Esophagus muscularis mucosa (tissue), 4 donors: ENCODE results near the gene APOC3. TPM values are rescaled to one million over a fixed set of nuclear protein-coding genes. Genes with fewer than 3 reads are reported as not detected.

Experiments
- DNase-seq: peaks from one replicate; pipeline ENCODE4 v3.0.0-alpha.2; 2017; ENCODE audit errors: extremely low spot score
- H3K27ac ChIP-seq, 4 donors: fragments of 200-600 bp; sonication (generic); replicated peaks in 1 of 4; 1 replicate in 3 of 4; 2 replicates in 1 of 4; pipeline ENCODE4 v1.5.1; 2016 to 2019; ENCODE audit warnings: mild to moderate bottlenecking in 1 of 4
- H3K27me3 ChIP-seq, 4 donors: fragments of 200-600 bp; sonication (generic); one replicate each; pipeline versions ENCODE4 v1.5.1 to v1.6.0; 2016 to 2019
- H3K36me3 ChIP-seq, 4 donors: fragments of 200-600 bp; sonication (generic); one replicate each; pipeline ENCODE4 v1.5.1; 2016 to 2019
- H3K4me1 ChIP-seq, 4 donors: fragments of 200-600 bp; sonication (generic); one replicate each; pipeline ENCODE4 v1.5.1; 2016 to 2019
- H3K4me3 ChIP-seq, 4 donors: fragments of 200-600 bp; sonication (generic); 1 replicate in 2 of 4; 2 replicates in 2 of 4; pipeline ENCODE4 v1.5.1; 2016 to 2019; ENCODE audit warnings: mild to moderate bottlenecking in 4 of 4, moderate library complexity in 1 of 4
- H3K9me3 ChIP-seq, 4 donors: fragments of 200-600 bp; sonication (generic); 1 replicate in 3 of 4; 2 replicates in 1 of 4; pipeline ENCODE4 v1.5.1; 2016 to 2019
- EP300 ChIP-seq: sonication (generic); formaldehyde crosslinking; IDR thresholded peaks from one replicate; pipeline ENCODE4 v1.6.1; 2017; ENCODE audit warnings: antibody characterized with exemption
- POLR2A ChIP-seq: fragments of 450-650 bp; IDR thresholded peaks from one replicate; pipeline ENCODE4 v1.6.1; 2017; ENCODE audit warnings: antibody characterized with exemption, moderate library complexity, mild to moderate bottlenecking, low read depth
- POLR2AphosphoS5 ChIP-seq, 2 donors: sonication (generic); formaldehyde crosslinking; IDR thresholded peaks; one replicate each; pipeline ENCODE4 v1.6.1; 2017; ENCODE audit warnings: antibody characterized with exemption in 2 of 2
- WGBS: methylation state at CpG from one replicate; pipeline ENCODE4 v1.1.5; 2018; 5-methylcytosine and 5-hydroxymethylcytosine counted together
- intact Hi-C: fragments of 100-400 bp; cut with DNase I; formaldehyde crosslinking; loops from one replicate; pipeline ENCODE4 v1.15.1; 2023
- total RNA-seq, 4 donors: library from RNA; depleted of rRNA; stranded (reverse); fragments of >200 nt; gene quantifications; one replicate each; pipeline versions ENCODE4 v1.1.0 to v1.2.1, GENCODE V29; 2016
- TF ChIP-seq, protein P1 (sequence below), 3 experiments: fragments of 200-600 bp in 2 of 3; fragments of 450-650 bp in 1 of 3; sonication (generic) in 2 of 3; IDR thresholded peaks; one replicate each; pipeline ENCODE4 v1.5.1; 2017 to 2019; ENCODE audit warnings: antibody characterized with exemption in 3 of 3, mild to moderate bottlenecking in 2 of 3, moderate library complexity in 1 of 3

APOC3 gene
- total RNA-seq, 4 donors from 2014 or later: not detected

DNA sequence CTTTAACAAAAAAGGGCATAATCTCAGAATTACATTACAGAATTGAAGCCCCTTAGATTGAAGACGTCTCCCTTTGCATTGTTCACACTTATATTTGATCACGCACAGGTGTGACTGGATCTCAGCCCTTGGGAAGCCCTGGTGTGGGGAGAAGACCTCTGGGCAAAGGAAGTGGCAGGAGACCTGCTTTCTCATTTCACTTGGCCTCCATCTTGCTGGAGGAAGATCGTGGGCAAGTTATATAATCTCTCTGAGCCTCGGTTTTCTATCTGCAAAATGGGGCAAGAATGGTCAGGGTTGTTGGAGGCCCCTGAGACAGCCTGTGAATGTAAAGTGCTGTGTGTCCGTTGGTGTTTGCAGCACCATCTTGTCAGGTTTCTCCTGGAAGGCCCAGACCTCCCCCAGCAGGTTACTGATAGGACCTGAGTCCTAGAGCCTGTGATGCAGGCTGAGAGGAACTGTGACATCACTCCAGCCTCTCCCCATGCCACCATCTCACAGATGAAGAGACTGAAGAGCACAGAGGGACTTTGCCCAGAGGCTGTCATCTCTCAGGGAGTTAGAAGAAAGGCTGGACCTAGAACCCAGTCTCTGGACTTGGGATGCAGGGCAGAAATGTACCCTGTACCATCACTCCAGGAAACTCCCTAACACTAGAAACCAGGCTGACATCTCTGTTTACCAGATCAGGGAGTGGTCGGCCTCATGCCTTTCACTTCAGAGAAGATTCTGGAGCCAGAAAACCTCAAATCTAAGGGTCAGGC, 8.8 kb downstream of the APOC3 start:
- peaks cover 5 to 9% (median 7%) of the 10 kb centered on the region in 4 donors for H3K36me3 ChIP-seq
- H3K4me3 ChIP-seq: no peak overlapping the region
- 94% methylated on average over 6 of the region's 6 CpGs for WGBS
- H3K27me3 ChIP-seq: no peaks in the 10 kb centered on the region
- no peak overlapping the region for H3K27ac ChIP-seq
- no peaks in the 10 kb centered on the region for H3K9me3 ChIP-seq
- no peak for DNase-seq
- peaks cover 27 to 46% (median 32%) of the 10 kb centered on the region in 4 donors for H3K4me1 ChIP-seq
- intact Hi-C loops: no loop called here
- TF ChIP-seq EP300 (no peak), POLR2AphosphoS5 (IDR thresholded peaks at IDR 0.05) (no peak), POLR2A (no peak)
- TF ChIP-seq, protein P1, sequence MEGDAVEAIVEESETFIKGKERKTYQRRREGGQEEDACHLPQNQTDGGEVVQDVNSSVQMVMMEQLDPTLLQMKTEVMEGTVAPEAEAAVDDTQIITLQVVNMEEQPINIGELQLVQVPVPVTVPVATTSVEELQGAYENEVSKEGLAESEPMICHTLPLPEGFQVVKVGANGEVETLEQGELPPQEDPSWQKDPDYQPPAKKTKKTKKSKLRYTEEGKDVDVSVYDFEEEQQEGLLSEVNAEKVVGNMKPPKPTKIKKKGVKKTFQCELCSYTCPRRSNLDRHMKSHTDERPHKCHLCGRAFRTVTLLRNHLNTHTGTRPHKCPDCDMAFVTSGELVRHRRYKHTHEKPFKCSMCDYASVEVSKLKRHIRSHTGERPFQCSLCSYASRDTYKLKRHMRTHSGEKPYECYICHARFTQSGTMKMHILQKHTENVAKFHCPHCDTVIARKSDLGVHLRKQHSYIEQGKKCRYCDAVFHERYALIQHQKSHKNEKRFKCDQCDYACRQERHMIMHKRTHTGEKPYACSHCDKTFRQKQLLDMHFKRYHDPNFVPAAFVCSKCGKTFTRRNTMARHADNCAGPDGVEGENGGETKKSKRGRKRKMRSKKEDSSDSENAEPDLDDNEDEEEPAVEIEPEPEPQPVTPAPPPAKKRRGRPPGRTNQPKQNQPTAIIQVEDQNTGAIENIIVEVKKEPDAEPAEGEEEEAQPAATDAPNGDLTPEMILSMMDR (IDR thresholded peaks at IDR 0.05): no peak

DNA sequence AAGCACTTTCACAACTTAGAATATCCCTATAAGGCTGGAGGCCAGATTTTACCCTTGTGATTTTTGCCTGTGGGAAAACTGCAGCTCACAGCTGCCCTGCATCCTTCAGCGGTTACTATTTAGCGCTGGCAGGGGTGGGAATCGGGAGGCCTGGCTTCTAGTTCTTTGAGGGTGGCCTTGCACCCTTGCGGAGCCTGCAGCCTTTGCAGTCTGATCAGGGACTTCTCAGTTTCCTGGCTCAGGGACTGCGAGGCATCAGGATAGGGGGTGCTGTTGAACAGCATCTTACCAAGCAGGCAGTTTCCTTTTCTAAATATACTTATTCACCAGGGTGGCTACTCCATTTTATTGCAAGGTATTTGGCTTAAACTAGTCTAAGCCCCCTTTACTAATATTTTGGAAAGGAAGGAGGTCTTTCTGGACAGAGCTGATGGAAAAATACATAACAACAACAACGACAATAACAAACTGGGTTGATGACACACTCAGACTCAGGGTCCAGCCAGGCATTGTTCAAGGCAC, 10.6 kb downstream of the APOC3 start:
- Histone ChIP-seq H3K4me1 (peaks cover 20 to 39% (median 25%) of the 10 kb centered on the region in 4 donors), H3K9me3 (no peaks in the 10 kb centered on the region), H3K27ac (no peak overlapping the region), H3K36me3 (peaks cover 18 to 26% (median 21%) of the 10 kb centered on the region in 4 donors), H3K27me3 (no peaks in the 10 kb centered on the region), H3K4me3 (no peak overlapping the region)
- WGBS: 37% methylated on average over 5 of the region's 6 CpGs
- DNase-seq: no peak
- TF ChIP-seq EP300: no peak
- TF ChIP-seq, protein P1 (IDR thresholded peaks at IDR 0.05): no peak
- no peak for TF ChIP-seq POLR2AphosphoS5 (IDR thresholded peaks at IDR 0.05)
- TF ChIP-seq POLR2A: no peak
- intact Hi-C loops: no loop called here

DNA sequence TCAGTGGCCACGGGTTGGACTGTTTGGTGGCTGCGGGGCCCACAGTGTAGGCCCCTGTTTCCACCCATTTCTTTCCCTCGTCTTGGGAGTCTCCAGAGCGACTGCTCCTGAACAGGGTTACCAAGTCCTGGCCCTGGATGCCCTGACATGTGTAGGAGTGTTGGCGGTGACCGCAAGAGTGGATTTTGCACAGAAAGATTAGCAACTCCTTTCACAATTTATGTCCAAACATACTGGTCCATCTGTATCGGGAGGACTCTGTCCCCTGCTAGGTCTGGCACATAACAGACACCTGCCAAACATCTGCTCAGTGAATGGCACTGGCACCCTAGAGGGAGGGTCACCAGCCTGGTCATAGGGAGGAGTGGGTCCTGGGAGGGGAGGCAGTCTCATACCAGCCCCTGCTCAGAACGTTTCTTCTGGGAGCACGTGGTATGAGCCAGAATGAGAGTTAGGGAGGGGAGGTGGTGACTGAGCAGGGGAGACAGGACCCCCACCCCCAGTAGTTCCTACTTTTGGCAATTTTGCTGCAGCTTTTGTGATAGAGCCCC, 11.1 kb downstream of the APOC3 start:
- TF ChIP-seq POLR2A (no peak), POLR2AphosphoS5 (IDR thresholded peaks at IDR 0.05) (no peak), EP300 (no peak)
- TF ChIP-seq, protein P1 (IDR thresholded peaks at IDR 0.05): no peak
- WGBS: 78% methylated on average over 9 of the region's 9 CpGs
- no peak for DNase-seq
- Histone ChIP-seq H3K27ac (no peak overlapping the region), H3K27me3 (no peaks in the 10 kb centered on the region), H3K4me3 (no peak overlapping the region), H3K4me1 (peaks cover 15 to 33% (median 20%) of the 10 kb centered on the region in 4 donors), H3K9me3 (no peaks in the 10 kb centered on the region), H3K36me3 (peaks cover 23 to 31% (median 26%) of the 10 kb centered on the region in 4 donors)
- intact Hi-C loops: no loop called here

DNA sequence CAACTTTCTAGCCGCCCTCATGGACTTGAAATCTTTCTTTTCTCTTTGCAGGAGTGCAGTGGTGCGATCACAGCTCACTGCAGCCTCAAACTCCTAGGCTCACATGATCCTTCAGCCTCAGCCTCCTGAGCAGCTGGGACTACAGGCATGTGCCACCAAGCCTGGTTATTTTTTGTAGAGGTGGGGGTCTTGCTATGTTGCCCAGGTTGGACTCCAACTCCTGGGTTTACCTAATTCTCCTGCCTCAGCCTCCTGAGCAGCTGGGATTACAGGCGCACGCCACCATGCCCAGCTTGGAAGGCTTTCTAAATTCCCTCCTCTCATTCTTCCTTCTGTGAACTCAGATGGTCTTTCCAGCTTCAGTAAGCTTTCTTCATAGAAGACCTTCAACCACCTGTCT, 12.4 kb downstream of the APOC3 start:
- no peak overlapping the region for H3K27ac ChIP-seq
- H3K36me3 ChIP-seq: peaks cover 36 to 44% (median 39%) of the 10 kb centered on the region in 4 donors
- no peak for DNase-seq
- intact Hi-C loops: no loop called here
- 100% methylated on average over 4 of the region's 4 CpGs for WGBS
- no peaks in the 10 kb centered on the region for H3K9me3 ChIP-seq
- TF ChIP-seq POLR2AphosphoS5 (IDR thresholded peaks at IDR 0.05) (no peak), EP300 (no peak)
- no peak overlapping the region for H3K4me3 ChIP-seq
- H3K27me3 ChIP-seq: no peaks in the 10 kb centered on the region
- H3K4me1 ChIP-seq: peaks cover 5 to 20% (median 7%) of the 10 kb centered on the region in 4 donors

DNA sequence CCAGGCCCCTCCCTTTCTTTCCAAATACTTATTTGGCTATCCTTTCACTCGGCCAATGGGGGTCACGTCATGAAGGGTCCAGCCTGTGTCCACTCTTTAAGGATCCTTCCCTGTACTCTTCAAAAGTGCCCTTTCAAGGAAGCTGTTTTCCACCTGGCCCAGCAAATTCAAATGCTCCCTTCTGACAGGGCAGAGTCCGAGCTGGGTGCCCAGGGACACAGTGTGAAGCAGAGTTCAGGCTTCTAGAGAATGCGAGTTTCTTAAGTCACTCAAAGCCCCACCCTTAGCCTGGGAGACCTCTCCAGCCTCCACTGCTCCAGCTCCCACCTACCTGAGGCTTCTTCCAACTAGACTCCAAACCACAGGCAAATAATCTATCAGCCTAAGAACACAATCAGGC, 13.2 kb downstream of the APOC3 start:
- Histone ChIP-seq H3K4me1 (peaks cover 0 to 13% (median under 1%) of the 10 kb centered on the region in 4 donors), H3K4me3 (no peak overlapping the region), H3K36me3 (peaks cover 44 to 51% (median 47%) of the 10 kb centered on the region in 4 donors), H3K27me3 (no peaks in the 10 kb centered on the region), H3K27ac (no peak overlapping the region), H3K9me3 (no peaks in the 10 kb centered on the region)
- no peak for DNase-seq
- TF ChIP-seq, protein P1 (IDR thresholded peaks at IDR 0.05): no peak
- intact Hi-C loops: no loop called here
- 73% methylated on average over 4 of the region's 4 CpGs for WGBS
